Liver (tissue), 3 donors: Measurements from ENCODE around the gene OXGR1.

ENCODE experiments used
- JUND ChIP-seq, 2 donors: IDR thresholded peaks; 2 replicates each; pipeline ENCODE4 v1.6.1; 2016; ENCODE audit warnings: antibody characterized with exemption in 2 of 2
- RXRA ChIP-seq, 2 donors: IDR thresholded peaks; 2 replicates each; pipeline ENCODE4 v1.6.1; 2017 to 2018; ENCODE audit warnings: antibody characterized with exemption in 2 of 2, mild to moderate bottlenecking in 1 of 2
- YY1 ChIP-seq: IDR thresholded peaks from 2 replicates; pipeline ENCODE4 v1.6.1; 2016; ENCODE audit warnings: antibody characterized with exemption, mild to moderate bottlenecking
- TF ChIP-seq, protein P1 (sequence below): fragments of 150-350 bp; IDR thresholded peaks from 2 replicates; pipeline ENCODE4 v1.5.1; 2017; ENCODE audit warnings: improper control_type of control experiment, low read depth, low read length; ENCODE audit not compliant: missing input control
- TF ChIP-seq, protein P2 (sequence below): IDR thresholded peaks from 2 replicates; pipeline ENCODE4 v1.6.1; 2016; ENCODE audit warnings: antibody characterized with exemption
- TF ChIP-seq, protein P3 (sequence below): IDR thresholded peaks from 2 replicates; pipeline ENCODE4 v1.6.1; 2016; ENCODE audit warnings: antibody characterized with exemption, mild to moderate bottlenecking
- donor health status: healthy.
- donor health status: healthy.

GRCh38 chr13:96948127-96948526, 46.1 kb downstream of the OXGR1 start:
- TF ChIP-seq, protein P1, sequence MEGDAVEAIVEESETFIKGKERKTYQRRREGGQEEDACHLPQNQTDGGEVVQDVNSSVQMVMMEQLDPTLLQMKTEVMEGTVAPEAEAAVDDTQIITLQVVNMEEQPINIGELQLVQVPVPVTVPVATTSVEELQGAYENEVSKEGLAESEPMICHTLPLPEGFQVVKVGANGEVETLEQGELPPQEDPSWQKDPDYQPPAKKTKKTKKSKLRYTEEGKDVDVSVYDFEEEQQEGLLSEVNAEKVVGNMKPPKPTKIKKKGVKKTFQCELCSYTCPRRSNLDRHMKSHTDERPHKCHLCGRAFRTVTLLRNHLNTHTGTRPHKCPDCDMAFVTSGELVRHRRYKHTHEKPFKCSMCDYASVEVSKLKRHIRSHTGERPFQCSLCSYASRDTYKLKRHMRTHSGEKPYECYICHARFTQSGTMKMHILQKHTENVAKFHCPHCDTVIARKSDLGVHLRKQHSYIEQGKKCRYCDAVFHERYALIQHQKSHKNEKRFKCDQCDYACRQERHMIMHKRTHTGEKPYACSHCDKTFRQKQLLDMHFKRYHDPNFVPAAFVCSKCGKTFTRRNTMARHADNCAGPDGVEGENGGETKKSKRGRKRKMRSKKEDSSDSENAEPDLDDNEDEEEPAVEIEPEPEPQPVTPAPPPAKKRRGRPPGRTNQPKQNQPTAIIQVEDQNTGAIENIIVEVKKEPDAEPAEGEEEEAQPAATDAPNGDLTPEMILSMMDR = no peak
- TF ChIP-seq YY1 = no peak
- no peak for TF ChIP-seq JUND (IDR thresholded peaks at IDR 0.05)
- TF ChIP-seq, protein P2, sequence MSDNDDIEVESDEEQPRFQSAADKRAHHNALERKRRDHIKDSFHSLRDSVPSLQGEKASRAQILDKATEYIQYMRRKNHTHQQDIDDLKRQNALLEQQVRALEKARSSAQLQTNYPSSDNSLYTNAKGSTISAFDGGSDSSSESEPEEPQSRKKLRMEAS = no peak
- TF ChIP-seq RXRA (IDR thresholded peaks at IDR 0.05) = no peak
- TF ChIP-seq, protein P3, sequence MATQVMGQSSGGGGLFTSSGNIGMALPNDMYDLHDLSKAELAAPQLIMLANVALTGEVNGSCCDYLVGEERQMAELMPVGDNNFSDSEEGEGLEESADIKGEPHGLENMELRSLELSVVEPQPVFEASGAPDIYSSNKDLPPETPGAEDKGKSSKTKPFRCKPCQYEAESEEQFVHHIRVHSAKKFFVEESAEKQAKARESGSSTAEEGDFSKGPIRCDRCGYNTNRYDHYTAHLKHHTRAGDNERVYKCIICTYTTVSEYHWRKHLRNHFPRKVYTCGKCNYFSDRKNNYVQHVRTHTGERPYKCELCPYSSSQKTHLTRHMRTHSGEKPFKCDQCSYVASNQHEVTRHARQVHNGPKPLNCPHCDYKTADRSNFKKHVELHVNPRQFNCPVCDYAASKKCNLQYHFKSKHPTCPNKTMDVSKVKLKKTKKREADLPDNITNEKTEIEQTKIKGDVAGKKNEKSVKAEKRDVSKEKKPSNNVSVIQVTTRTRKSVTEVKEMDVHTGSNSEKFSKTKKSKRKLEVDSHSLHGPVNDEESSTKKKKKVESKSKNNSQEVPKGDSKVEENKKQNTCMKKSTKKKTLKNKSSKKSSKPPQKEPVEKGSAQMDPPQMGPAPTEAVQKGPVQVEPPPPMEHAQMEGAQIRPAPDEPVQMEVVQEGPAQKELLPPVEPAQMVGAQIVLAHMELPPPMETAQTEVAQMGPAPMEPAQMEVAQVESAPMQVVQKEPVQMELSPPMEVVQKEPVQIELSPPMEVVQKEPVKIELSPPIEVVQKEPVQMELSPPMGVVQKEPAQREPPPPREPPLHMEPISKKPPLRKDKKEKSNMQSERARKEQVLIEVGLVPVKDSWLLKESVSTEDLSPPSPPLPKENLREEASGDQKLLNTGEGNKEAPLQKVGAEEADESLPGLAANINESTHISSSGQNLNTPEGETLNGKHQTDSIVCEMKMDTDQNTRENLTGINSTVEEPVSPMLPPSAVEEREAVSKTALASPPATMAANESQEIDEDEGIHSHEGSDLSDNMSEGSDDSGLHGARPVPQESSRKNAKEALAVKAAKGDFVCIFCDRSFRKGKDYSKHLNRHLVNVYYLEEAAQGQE = no peak
